Skeletal muscle satellite cell (primary cell): Measurements from ENCODE around the gene TMEM222.
"Not testable (repeated sequence)": the region's sequence is repeated elsewhere in the genome, so short reads cannot be mapped to it uniquely, and the experiment has no call there.

Experiments used
- H3K27me3 ChIP-seq: 2 replicates; pipeline ENCODE4 v1.7.0; 2013; ENCODE audit warnings: low read length; ENCODE audit not compliant: control insufficient read depth, insufficient read depth
- H3K36me3 ChIP-seq: 2 replicates; pipeline ENCODE4 v1.7.0; 2013; ENCODE audit warnings: mild to moderate bottlenecking, control low read depth, low read length; ENCODE audit not compliant: insufficient read depth
- H3K4me1 ChIP-seq: 2 replicates; pipeline ENCODE4 v1.7.0; 2013; ENCODE audit warnings: low read length; ENCODE audit not compliant: control insufficient read depth, insufficient read depth
- H3K4me2 ChIP-seq: 2 replicates; pipeline ENCODE4 v1.7.0; 2013; ENCODE audit warnings: mild to moderate bottlenecking, low read length
- H3K4me3 ChIP-seq: 2 replicates; pipeline ENCODE4 v1.7.0; 2013; ENCODE audit warnings: low read length
- H3K9ac ChIP-seq: 2 replicates; pipeline ENCODE4 v1.7.0; 2013; ENCODE audit warnings: mild to moderate bottlenecking, low read depth, low read length, moderate library complexity
- H3K9me3 ChIP-seq: replicated peaks from 2 replicates; pipeline ENCODE4 v1.7.0; 2013; ENCODE audit warnings: mild to moderate bottlenecking, control low read depth, low read length
- small RNA-seq: library from RNA; depleted of rRNA; stranded (forward); fragments of <200 nt; gene quantifications from one replicate; pipeline ENCODE3, GENCODE V24; 2012

The TMEM222 gene

DNA sequence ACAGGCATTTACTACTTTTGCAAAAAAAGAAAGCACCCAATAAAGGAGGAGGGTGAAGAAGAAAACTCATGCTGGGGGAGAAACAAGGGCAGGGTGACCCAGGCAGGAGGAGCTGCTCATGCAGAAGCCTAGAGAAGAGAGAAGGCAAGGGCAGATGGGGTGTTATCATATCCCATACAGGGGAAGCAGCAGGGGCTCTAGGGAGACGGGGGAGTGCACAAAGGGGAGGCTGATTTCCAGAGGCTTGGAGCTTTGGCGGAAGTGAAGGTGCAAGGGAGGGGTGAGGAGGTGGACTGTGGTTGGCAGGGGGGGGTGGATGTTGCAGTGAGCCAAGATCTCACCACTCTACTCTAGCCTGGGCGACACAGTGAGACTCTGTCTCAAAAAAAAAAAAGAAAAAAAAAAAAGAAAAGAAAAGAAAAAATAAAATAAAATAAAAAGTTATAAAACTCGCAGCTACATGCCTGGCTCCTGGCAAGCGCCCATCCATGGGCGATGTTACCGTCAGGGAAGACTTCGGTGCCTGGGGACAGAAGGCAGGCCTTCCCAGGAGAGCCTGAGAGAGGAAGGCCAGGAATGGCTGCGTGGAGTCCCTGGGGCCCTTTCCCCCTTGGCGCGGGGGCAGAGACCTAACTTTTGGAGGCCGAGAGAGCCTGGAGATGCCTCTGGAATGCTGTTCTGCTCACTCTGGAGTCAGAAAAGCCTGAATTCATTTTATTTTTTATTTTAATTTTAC is 56.0 kb downstream of the TMEM222 start:
- peaks cover 18% of the 10 kb centered on the region for H3K27me3 ChIP-seq
- H3K9me3 ChIP-seq: no peaks in the 10 kb centered on the region
- H3K4me2 ChIP-seq: no peak overlapping the region
- no peaks in the 10 kb centered on the region for H3K4me1 ChIP-seq
- H3K36me3 ChIP-seq: no peaks in the 10 kb centered on the region
- H3K9ac ChIP-seq: no peak overlapping the region
- H3K4me3 ChIP-seq: no peak overlapping the region

DNA sequence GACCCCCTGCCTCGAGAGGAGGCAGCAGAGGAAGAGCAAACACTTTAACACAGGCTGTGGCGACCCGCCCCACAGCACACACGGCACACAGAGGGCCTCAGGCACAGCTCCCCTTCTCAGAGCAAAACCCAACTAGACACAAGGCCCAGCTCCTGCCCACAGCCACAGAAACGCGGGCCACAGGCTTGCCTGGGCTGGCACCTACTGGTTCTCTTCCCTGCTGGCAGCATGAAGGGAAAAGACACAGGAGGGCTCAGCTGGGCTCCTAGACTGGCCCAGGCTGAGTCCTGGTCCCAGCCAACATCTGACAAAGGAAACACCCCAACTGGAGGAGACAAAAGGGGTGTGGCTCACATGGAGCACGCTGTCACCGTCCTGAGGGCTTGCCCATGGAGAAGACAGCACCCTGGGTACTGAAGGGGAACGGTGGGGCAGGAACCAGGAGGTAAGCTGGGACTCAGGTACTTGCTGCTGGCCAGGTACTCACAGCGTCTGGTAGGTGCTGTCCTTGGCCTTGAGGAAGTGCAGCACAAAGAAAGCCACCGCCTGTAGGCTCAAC is 57.7 kb downstream of the TMEM222 start:
- Histone ChIP-seq H3K9me3 (no peaks in the 10 kb centered on the region), H3K27me3 (peaks cover 18% of the 10 kb centered on the region), H3K9ac (no peak overlapping the region), H3K36me3 (no peaks in the 10 kb centered on the region), H3K4me1 (no peaks in the 10 kb centered on the region), H3K4me2 (no peak overlapping the region), H3K4me3 (no peak overlapping the region)

DNA sequence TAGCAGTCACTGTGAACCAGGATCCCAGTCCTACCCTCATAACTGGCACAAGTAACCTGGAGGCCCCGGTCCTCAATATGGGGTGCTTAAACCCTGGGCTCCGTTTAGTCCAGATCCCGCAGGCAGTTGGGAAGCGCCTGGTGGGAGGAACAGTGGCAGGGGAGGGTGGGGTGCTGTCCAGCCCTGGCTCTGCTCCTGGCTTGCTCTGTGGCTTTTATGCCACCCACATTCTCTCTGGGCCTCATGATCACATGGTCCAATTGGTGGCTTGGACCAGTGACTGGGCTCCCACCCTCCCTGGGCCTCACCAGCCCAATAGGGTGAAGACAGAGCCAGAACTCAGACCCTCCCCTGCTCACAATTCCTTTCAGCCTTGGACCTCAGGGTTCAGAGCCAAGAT is 58.3 kb downstream of the TMEM222 start:
- no peaks in the 10 kb centered on the region for H3K4me1 ChIP-seq
- no peak overlapping the region for H3K4me3 ChIP-seq
- H3K9ac ChIP-seq: no peak overlapping the region
- no peaks in the 10 kb centered on the region for H3K36me3 ChIP-seq
- no peaks in the 10 kb centered on the region for H3K9me3 ChIP-seq
- H3K4me2 ChIP-seq: no peak overlapping the region
- peaks cover 18% of the 10 kb centered on the region for H3K27me3 ChIP-seq

DNA sequence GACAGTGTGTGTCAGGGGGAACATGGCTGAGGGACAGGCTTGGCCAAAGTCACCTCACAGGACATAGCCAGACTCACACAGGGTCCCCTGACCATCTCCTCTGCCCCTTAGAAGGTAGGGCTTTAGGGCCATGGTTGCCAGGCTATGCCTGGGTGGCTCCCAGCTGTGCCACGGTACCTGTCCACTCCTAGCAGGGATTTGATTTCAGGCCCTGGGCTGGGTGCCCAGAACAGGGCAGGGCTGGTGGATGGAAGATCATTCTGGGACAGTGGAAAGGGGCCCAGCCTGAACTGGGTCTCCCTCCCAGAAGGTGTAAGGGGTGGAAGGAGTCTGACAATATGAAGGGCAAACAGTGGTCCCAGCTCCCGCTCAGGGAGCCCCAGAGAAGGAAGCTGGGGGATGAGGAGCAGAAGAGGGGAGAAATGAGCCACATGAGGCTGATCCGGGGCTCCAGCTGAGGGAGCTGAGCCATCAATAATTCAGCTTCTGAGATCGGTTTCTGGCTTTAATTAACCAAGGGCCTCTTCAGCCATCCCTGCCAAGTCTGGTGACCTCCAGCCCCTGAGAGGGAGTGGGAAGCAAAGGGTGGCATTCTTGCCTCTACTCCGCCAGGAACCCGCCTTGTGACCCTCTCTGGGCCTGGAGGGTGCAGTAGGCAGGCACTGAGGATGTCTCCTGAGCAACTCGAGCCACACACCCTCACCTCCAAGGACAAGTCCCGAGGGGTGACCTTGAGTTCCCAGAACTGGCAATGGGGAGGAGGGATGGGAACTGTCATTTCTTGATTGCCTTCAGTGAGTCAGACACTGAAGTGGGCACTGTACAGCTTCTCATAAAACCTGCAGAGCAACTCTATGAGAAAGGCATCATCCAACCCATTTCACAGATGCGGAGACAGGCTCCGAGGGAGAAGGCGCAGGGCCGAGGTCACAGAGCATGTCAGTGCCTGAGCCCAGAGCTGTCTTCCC is 59.1 kb downstream of the TMEM222 start:
- H3K4me3 ChIP-seq: no peak overlapping the region
- H3K27me3 ChIP-seq: peaks cover 18% of the 10 kb centered on the region
- no peak overlapping the region for H3K9ac ChIP-seq
- no peaks in the 10 kb centered on the region for H3K9me3 ChIP-seq
- H3K4me1 ChIP-seq: no peaks in the 10 kb centered on the region
- H3K4me2 ChIP-seq: no peak overlapping the region
- no peaks in the 10 kb centered on the region for H3K36me3 ChIP-seq

DNA sequence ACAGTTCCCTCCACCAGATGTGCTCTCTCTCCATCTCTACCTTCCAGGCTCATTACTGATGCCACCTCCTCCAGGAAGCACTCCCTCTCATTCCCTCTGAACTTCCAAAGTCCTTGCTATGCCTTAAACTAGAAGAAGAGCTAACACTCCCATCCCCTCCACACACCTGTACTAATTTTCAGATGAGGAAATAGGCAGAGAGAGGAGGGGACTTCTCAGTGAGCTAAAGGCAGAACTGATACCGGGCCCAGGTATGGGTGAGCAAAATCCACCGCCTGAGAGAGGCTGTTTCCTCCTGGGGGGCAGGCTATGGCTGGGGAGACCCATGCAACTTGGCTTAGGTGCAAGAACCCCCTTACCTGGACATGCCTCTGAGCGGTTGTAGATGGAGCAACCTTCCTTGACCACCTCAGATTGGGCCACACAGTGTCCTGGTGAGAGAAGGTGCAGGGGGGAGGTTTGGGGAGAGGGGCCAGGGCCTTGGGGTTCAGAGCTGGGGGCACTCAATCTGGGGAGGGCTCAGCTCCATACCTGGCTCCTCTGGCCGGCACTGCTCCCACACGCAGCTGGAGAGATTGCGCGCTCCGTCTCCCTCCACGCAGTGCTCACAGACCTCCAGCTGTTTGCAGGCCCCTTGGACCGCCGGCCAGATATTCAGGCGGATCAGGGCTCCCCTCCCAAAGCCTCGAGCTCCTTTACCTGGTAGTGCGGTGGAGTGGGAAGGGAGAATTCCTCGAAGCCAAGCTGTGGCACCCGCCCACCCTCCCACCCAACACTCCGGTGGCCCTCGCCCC is 60.2 kb downstream of the TMEM222 start:
- H3K4me2 ChIP-seq: no peak overlapping the region
- H3K36me3 ChIP-seq: no peaks in the 10 kb centered on the region
- H3K4me3 ChIP-seq: no peak overlapping the region
- no peaks in the 10 kb centered on the region for H3K9me3 ChIP-seq
- no peaks in the 10 kb centered on the region for H3K4me1 ChIP-seq
- H3K27me3 ChIP-seq: peaks cover 17% of the 10 kb centered on the region
- no peak overlapping the region for H3K9ac ChIP-seq

DNA sequence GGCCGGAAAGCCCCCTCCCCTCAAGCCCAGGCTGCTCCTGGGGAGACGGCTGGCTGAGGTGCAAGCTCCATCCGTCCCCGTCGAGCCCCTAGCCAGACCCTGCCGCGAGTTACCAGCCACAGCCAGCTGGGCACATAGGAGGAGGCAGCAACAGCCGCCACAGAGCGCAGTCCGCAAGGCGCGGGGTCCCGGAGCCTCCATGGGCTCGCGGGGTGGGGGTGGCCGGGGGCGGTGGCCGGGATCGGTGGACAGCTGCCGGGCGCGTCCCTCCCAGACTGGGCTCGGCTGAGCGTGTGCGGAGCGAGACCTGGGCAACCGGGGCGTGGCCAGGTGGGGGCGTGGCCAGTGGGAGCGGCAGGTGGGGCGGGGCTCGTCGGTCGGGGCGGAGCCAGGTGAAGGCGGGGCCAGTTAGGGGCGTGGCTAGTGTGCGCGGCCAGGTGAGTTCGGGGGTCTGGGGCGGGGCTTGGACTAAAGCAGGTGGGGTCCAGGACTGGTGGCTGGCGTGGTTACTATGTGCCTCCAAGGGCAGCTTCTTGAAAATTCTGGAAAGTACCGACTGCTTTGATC is 61.2 kb downstream of the TMEM222 start, which contains the start of gene CD164L2:
TSS of gene CD164L2 (minus strand) at position 295 of the 567 bp plus-strand sequence. CDS start at position 201, 94 bp downstream.
- H3K9ac ChIP-seq: no peak within 1 kb of the TSS
- peaks cover 18% of the 10 kb centered on the region for H3K27me3 ChIP-seq
- H3K36me3 ChIP-seq: no peaks in the 10 kb centered on the region
- no peaks in the 10 kb centered on the region for H3K9me3 ChIP-seq
- no peak within 1 kb of the TSS for H3K4me3 ChIP-seq
- H3K4me2 ChIP-seq: no peak within 1 kb of the TSS
- no peaks in the 10 kb centered on the region for H3K4me1 ChIP-seq

DNA sequence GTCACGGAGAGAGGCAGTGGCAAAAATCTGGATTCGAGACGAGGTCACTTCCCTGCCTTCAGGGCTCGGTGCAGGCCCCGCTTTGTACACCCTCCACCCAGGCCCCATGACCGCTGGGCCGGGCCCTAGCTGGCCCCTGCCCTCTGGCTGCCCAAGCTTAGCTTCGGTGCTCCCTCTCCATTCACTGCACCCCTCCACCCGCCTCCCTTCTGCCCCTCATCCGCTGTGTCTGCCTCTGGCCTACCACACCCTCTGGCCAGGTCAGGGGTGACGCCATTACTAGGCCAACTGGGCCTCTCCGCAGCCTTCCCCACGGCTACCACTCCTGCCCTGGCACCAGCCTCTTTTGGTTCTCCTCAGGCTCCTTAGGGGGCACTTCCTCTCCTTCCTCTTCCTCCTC is 61.7 kb downstream of the TMEM222 start:
- Histone ChIP-seq H3K4me1 (no peaks in the 10 kb centered on the region), H3K9ac (no peak overlapping the region), H3K4me2 (no peak overlapping the region), H3K36me3 (no peaks in the 10 kb centered on the region), H3K27me3 (peaks cover 18% of the 10 kb centered on the region), H3K4me3 (no peak overlapping the region), H3K9me3 (no peaks in the 10 kb centered on the region)

DNA sequence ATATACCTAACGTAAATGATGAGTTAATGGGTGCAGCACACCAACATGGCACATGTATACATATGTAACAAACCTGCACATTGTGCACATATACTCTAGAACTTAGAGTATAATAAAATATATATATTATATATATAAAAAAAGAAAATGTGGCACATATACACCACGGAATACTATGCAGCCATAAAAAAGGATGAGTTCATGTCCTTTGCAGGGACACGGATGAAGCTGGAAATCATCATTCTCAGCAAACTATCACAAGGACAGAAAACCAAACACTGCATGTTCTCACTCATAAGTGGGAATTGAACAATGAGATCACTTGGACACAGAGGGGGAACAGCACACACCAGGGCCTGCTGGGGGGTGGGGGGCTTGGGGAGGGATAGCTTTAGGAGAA is 62.8 kb downstream of the TMEM222 start:
- H3K4me2 ChIP-seq, H3K4me3 ChIP-seq, H3K9me3 ChIP-seq, H3K4me1 ChIP-seq, H3K36me3 ChIP-seq, H3K9ac ChIP-seq: not testable (repeated sequence)
- H3K27me3 ChIP-seq: peaks cover 18% of the 10 kb centered on the region

Small RNA genes lying within 50 kb of the gene (small RNA-seq; reads per million reads assigned to genes)
- gene RNU6-48P: 0.42 reads per million
